Measurements from ENCODE around the gene ACTRT2. TPM values are rescaled to one million over a fixed set of nuclear protein-coding genes. Genes with fewer than 3 reads are reported as not detected.

Gene ACTRT2
- total RNA-seq, 1 experiment from 2014 or later, result not detected

DNA sequence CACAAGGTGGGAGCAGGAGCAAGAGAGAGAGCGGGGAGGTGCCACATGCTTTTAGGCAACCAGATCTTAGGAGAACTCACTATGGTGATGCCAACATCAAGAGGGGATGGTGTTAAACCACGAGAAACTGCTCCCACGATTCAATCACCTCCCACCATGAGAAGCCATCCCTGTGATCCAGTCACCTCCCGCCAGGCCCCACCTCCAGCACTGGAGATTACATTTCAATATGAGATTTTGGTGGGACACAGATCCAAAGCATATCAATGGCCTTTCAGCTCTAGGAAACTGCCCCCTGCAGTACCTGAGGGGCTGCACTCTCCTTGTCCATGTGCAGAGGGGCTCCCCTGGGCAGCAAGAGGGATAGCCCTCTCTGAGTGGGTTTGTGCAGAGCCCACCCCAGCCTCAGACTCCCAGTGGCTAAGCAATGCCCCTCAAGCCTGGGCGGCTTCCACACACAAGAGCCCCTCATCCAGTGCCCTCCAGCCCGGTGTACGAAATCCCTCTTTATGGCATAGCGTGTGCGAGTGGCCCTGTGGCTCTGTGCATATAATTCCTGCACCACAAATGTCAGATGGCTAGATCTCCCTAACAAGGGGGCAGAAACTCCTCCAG lies 32.2 kb downstream of the ACTRT2 start:
- no peak overlapping the region for H3K9ac ChIP-seq (ENCODE audit: low read length)
- H3K36me3 ChIP-seq (ENCODE audit: insufficient read depth, low read length), result no peaks in the 10 kb centered on the region
- no peak overlapping the region for H3K27ac ChIP-seq (ENCODE audit: low read length)
- no peak overlapping the region for H2AFZ ChIP-seq (ENCODE audit: low read length)
- H3K9me3 ChIP-seq (ENCODE audit: low read length), result no peaks in the 10 kb centered on the region
- no peaks in the 10 kb centered on the region for H3K27me3 ChIP-seq (ENCODE audit: low read length)
- no peaks in the 10 kb centered on the region for H4K20me1 ChIP-seq (ENCODE audit: insufficient read depth, low read depth, low read length)
- no peak for DNase-seq
- H3K79me2 ChIP-seq (ENCODE audit: low read length), result no peaks in the 10 kb centered on the region
- no peaks in the 10 kb centered on the region for H3K4me1 ChIP-seq (ENCODE audit: low read length)
- no peak overlapping the region for H3K4me2 ChIP-seq (ENCODE audit: low read depth, low read length, poor library complexity, severe bottlenecking)
- no peak overlapping the region for H3K4me3 ChIP-seq (ENCODE audit: low read length)
- no peaks in the 10 kb centered on the region for H3K9me2 ChIP-seq (replicated peaks; ENCODE audit: insufficient read depth, low read length)

DNA sequence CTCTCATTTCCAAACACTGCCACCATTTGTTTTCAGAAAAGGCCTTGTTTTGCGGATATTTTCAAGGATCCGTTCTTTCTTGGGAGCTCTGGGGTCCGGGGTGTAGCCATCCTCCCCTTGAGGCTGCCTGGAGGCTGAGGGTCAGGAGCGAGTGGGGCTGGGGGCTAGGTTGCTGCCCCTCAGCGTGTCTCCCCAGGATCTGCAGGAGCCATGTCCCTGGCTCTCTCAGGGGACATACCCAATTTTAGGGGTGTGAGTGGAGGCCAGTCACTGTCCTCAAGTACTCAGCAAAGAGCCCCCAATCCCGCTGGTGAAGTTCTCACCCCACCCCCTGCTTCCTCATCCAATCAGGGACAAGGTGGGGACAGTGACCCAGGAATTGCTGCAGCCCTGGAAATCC lies 32.7 kb downstream of the ACTRT2 start:
- DNase-seq, result no peak
- no peak overlapping the region for H2AFZ ChIP-seq (ENCODE audit: low read length)
- H3K9me3 ChIP-seq (ENCODE audit: low read length), result no peaks in the 10 kb centered on the region
- H3K9ac ChIP-seq (ENCODE audit: low read length), result no peak overlapping the region
- H3K4me3 ChIP-seq (ENCODE audit: low read length), result no peak overlapping the region
- H3K27ac ChIP-seq (ENCODE audit: low read length), result no peak overlapping the region
- H4K20me1 ChIP-seq (ENCODE audit: insufficient read depth, low read depth, low read length), result no peaks in the 10 kb centered on the region
- H3K9me2 ChIP-seq (replicated peaks; ENCODE audit: insufficient read depth, low read length), result no peaks in the 10 kb centered on the region
- H3K36me3 ChIP-seq (ENCODE audit: insufficient read depth, low read length), result no peaks in the 10 kb centered on the region
- no peaks in the 10 kb centered on the region for H3K79me2 ChIP-seq (ENCODE audit: low read length)
- no peaks in the 10 kb centered on the region for H3K27me3 ChIP-seq (ENCODE audit: low read length)
- H3K4me1 ChIP-seq (ENCODE audit: low read length), result no peaks in the 10 kb centered on the region
- H3K4me2 ChIP-seq (ENCODE audit: low read depth, low read length, poor library complexity, severe bottlenecking), result no peak overlapping the region

DNA sequence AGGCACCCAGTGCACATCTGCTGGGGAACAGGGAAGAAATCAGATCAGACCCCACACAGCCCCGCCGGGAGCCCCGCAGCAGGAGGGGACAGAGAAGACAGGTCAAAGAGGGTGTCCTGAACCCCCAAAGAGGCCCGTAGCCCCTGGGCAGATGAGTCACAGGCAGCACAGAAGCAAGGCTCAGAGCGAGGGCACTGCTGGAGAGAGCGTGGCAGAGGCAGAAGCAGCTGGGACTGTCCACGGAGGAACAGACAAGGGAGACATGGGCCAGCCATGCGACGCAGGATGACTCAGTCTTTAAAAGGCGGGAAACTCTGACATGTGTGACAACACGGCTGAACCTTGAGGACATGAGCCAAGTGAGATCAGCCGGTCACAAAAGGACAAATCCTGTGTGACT lies 33.2 kb downstream of the ACTRT2 start:
- no peak for DNase-seq

DNA sequence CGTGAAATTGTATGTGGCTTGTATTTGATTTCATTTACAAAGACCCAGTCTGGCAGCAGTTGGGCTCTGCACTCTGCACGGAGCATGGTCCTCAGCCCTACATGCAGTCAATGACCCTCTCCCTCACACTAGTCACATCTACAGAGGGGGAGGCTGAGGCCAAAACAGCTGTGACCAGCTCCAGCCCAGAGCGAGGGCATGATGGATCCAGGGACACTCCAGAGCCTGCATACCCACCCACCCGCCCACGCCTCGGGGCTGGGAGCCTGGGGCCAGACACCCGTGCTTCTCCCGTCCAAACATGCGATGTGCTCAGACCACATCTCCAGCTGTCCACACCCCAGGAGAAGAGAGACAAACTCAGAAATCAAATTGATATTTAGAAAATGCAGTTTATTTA lies 33.8 kb downstream of the ACTRT2 start:
- no peak overlapping the region for H3K9ac ChIP-seq (ENCODE audit: low read length)
- no peak for DNase-seq
- H3K9me3 ChIP-seq (ENCODE audit: low read length), result no peaks in the 10 kb centered on the region
- H3K4me3 ChIP-seq (ENCODE audit: low read length), result no peak overlapping the region
- no peaks in the 10 kb centered on the region for H3K9me2 ChIP-seq (replicated peaks; ENCODE audit: insufficient read depth, low read length)
- no peak overlapping the region for H3K27ac ChIP-seq (ENCODE audit: low read length)
- no peak overlapping the region for H2AFZ ChIP-seq (ENCODE audit: low read length)
- no peak overlapping the region for H3K4me2 ChIP-seq (ENCODE audit: low read depth, low read length, poor library complexity, severe bottlenecking)
- H4K20me1 ChIP-seq (ENCODE audit: insufficient read depth, low read depth, low read length), result no peaks in the 10 kb centered on the region
- no peaks in the 10 kb centered on the region for H3K4me1 ChIP-seq (ENCODE audit: low read length)
- no peaks in the 10 kb centered on the region for H3K79me2 ChIP-seq (ENCODE audit: low read length)
- no peaks in the 10 kb centered on the region for H3K36me3 ChIP-seq (ENCODE audit: insufficient read depth, low read length)
- no peaks in the 10 kb centered on the region for H3K27me3 ChIP-seq (ENCODE audit: low read length)

More for the DNA sequence above, 33.2 kb downstream of the ACTRT2 start:
- Histone ChIP-seq H3K4me1 (ENCODE audit: low read length) (no peaks in the 10 kb centered on the region), H3K4me2 (ENCODE audit: low read depth, low read length, poor library complexity, severe bottlenecking) (no peak overlapping the region), H3K9me2 (replicated peaks; ENCODE audit: insufficient read depth, low read length) (no peaks in the 10 kb centered on the region), H3K79me2 (ENCODE audit: low read length) (no peaks in the 10 kb centered on the region), H3K9ac (ENCODE audit: low read length) (no peak overlapping the region), H3K27ac (ENCODE audit: low read length) (no peak overlapping the region), H3K36me3 (ENCODE audit: insufficient read depth, low read length) (no peaks in the 10 kb centered on the region), H2AFZ (ENCODE audit: low read length) (no peak overlapping the region), H3K27me3 (ENCODE audit: low read length) (no peaks in the 10 kb centered on the region), H3K4me3 (ENCODE audit: low read length) (no peak overlapping the region), H3K9me3 (ENCODE audit: low read length) (no peaks in the 10 kb centered on the region), H4K20me1 (ENCODE audit: insufficient read depth, low read depth, low read length) (no peaks in the 10 kb centered on the region)

DNA sequence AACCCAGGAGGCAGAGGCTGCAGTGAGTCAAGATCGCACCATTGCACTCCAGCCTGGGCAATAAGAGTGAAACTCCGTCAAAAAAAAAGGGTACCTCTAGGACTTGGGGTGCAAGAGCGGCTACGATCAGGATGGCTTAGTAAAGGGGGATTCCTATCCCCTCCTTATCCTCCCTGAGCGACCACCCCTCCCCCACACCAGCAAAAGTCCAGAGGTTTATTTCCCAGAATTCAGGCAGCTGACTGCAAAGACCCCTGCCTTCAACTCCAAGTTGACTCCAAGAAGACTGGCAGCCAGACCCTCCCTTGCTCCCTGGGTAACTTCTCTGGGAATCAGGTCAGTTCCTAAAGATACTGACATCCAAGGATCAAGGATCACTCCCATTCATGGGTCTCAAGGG lies 35.4 kb downstream of the ACTRT2 start:
- Histone ChIP-seq H3K79me2 (ENCODE audit: low read length) (no peaks in the 10 kb centered on the region), H3K9ac (ENCODE audit: low read length) (no peak overlapping the region), H3K27ac (ENCODE audit: low read length) (no peak overlapping the region), H3K9me2 (replicated peaks; ENCODE audit: insufficient read depth, low read length) (no peaks in the 10 kb centered on the region), H3K4me3 (ENCODE audit: low read length) (no peak overlapping the region), H4K20me1 (ENCODE audit: insufficient read depth, low read depth, low read length) (no peaks in the 10 kb centered on the region), H2AFZ (ENCODE audit: low read length) (no peak overlapping the region), H3K9me3 (ENCODE audit: low read length) (no peaks in the 10 kb centered on the region), H3K4me1 (ENCODE audit: low read length) (no peaks in the 10 kb centered on the region), H3K4me2 (ENCODE audit: low read depth, low read length, poor library complexity, severe bottlenecking) (no peak overlapping the region), H3K27me3 (ENCODE audit: low read length) (no peaks in the 10 kb centered on the region), H3K36me3 (ENCODE audit: insufficient read depth, low read length) (no peaks in the 10 kb centered on the region)
- DNase-seq, result no peak

DNA sequence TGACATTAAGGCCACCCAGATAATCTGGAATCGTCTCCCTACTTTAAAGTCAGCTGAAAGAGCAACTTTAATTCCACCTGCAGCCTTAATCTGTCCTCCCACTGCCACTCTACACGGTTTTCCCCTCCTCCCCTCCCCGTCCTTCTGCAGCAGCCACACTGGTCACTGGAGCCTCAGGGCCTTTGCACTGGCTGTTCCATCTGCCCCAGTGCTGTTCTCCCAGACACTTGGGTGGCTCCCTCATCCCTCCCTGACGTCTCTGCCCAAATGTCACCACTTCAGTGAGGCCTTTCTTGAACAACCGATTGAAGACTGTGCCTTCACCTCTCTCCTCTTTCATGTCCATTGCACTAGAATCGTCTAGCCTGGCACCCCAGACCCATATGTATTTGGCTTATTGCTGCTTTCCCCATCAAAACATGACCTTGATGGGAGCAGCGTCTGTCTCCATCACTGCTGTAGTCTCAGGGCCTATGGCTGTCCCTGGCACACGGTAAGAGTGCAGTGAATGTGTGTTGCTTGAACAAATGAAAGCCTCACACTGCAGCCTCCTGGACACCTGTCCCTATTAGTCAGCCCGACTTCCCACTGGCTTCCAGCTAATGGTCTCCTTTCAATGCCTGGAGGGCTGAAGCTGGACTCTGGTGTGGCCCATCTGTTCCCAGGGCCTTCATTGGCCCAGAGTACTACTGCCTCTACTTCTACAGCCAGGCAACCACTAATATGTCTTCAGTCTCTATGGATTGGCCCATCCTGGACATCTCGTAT lies 37.2 kb downstream of the ACTRT2 start:
- no peak overlapping the region for H3K27ac ChIP-seq (ENCODE audit: low read length)
- no peak overlapping the region for H3K4me3 ChIP-seq (ENCODE audit: low read length)
- H3K4me1 ChIP-seq (ENCODE audit: low read length), result no peaks in the 10 kb centered on the region
- H2AFZ ChIP-seq (ENCODE audit: low read length), result no peak overlapping the region
- no peaks in the 10 kb centered on the region for H4K20me1 ChIP-seq (ENCODE audit: insufficient read depth, low read depth, low read length)
- no peaks in the 10 kb centered on the region for H3K36me3 ChIP-seq (ENCODE audit: insufficient read depth, low read length)
- no peak for DNase-seq
- H3K9me2 ChIP-seq (replicated peaks; ENCODE audit: insufficient read depth, low read length), result no peaks in the 10 kb centered on the region
- no peak overlapping the region for H3K9ac ChIP-seq (ENCODE audit: low read length)
- H3K9me3 ChIP-seq (ENCODE audit: low read length), result no peaks in the 10 kb centered on the region
- no peaks in the 10 kb centered on the region for H3K79me2 ChIP-seq (ENCODE audit: low read length)
- H3K27me3 ChIP-seq (ENCODE audit: low read length), result no peaks in the 10 kb centered on the region
- no peak overlapping the region for H3K4me2 ChIP-seq (ENCODE audit: low read depth, low read length, poor library complexity, severe bottlenecking)

DNA sequence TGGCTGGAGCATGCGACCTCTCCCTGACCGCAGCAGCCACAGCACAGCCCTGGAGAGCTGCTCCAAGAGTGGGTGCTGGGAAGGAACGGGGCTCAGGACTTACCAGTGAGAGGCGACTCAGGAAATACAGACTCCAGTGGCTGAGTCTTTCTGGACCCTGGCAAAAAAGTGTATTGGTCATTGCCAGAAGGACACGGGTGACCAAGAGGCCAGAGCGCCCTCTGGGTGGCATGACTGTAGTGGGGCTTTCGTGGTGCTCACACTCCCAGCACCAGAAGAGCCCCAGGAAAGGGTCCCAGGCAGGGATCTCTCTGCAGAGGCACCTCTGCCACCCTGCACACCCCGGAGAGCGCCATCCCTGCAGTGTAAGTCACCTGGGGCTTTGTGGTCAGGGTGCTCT lies 38.9 kb downstream of the ACTRT2 start:
- Histone ChIP-seq H3K9me2 (replicated peaks; ENCODE audit: insufficient read depth, low read length) (no peaks in the 10 kb centered on the region), H3K4me1 (ENCODE audit: low read length) (no peaks in the 10 kb centered on the region), H3K79me2 (ENCODE audit: low read length) (no peaks in the 10 kb centered on the region), H3K27me3 (ENCODE audit: low read length) (no peaks in the 10 kb centered on the region), H2AFZ (ENCODE audit: low read length) (no peak overlapping the region), H3K4me3 (ENCODE audit: low read length) (no peak overlapping the region), H3K9me3 (ENCODE audit: low read length) (no peaks in the 10 kb centered on the region), H3K27ac (ENCODE audit: low read length) (no peak overlapping the region), H3K4me2 (ENCODE audit: low read depth, low read length, poor library complexity, severe bottlenecking) (no peak overlapping the region), H4K20me1 (ENCODE audit: insufficient read depth, low read depth, low read length) (no peaks in the 10 kb centered on the region), H3K9ac (ENCODE audit: low read length) (no peak overlapping the region), H3K36me3 (ENCODE audit: insufficient read depth, low read length) (no peaks in the 10 kb centered on the region)
- DNase-seq, result no peak

DNA sequence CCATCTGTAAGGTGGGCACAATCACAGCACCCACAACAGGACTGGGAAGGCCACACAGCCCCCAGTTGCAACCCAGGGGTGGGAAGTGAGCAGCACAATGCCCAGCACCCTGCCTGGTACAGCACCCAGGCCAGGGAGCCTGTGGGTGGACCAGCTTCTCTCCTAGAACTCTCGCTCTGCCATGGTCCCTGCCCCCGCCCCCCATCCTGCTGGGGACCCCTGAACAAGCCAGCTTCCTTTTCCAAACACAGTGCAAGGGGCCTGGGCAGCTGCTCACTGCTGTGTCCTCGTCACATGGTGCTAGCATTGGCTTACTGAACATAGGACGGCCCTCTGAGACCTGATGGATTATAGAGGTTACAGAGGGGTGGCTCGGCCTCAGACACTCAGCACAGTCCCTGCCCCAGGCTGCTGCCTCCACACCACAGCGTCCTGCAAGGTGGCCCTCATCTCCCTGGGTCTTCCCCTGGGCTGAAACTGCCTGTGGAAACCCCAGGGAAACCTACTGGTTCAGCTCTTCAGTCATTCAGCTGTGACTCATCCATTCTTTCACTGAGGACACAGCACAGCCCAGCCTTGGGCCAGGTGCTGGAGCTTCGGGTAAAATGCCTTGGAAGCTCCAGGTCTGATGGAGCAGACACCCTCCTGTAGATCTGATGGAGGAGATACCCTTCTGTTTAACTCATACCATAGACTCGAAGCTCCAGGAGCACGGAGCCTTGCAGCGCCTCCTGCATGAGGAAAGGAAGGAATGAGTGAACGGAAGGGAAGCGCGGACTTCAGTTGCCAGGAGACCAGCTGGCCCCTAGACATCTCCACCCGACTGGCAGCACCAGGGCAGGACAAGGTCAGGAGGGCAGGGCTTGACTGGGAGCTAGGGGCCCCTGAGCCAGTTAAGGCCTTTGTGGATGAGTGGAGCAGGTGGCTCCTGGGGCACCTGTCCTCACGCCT lies 39.6 kb downstream of the ACTRT2 start:
- no peak overlapping the region for H3K9ac ChIP-seq (ENCODE audit: low read length)
- H3K4me1 ChIP-seq (ENCODE audit: low read length), result no peaks in the 10 kb centered on the region
- H3K4me3 ChIP-seq (ENCODE audit: low read length), result no peak overlapping the region
- H3K4me2 ChIP-seq (ENCODE audit: low read depth, low read length, poor library complexity, severe bottlenecking), result no peak overlapping the region
- no peaks in the 10 kb centered on the region for H3K9me3 ChIP-seq (ENCODE audit: low read length)
- H3K9me2 ChIP-seq (replicated peaks; ENCODE audit: insufficient read depth, low read length), result no peaks in the 10 kb centered on the region
- H4K20me1 ChIP-seq (ENCODE audit: insufficient read depth, low read depth, low read length), result no peaks in the 10 kb centered on the region
- no peaks in the 10 kb centered on the region for H3K79me2 ChIP-seq (ENCODE audit: low read length)
- H3K27me3 ChIP-seq (ENCODE audit: low read length), result no peaks in the 10 kb centered on the region
- H3K36me3 ChIP-seq (ENCODE audit: insufficient read depth, low read length), result no peaks in the 10 kb centered on the region
- no peak overlapping the region for H2AFZ ChIP-seq (ENCODE audit: low read length)
- H3K27ac ChIP-seq (ENCODE audit: low read length), result no peak overlapping the region
- no peak for DNase-seq
